Cardiac fibroblast (primary cell): ENCODE data around the gene ZNF384.
A peak's percentile ranks its signal among the peaks of the same experiment; 100 is the strongest.

Experiments
- DNase-seq, 2 donors: peaks; one replicate each; pipeline versions ENCODE4 v3.0.0 to v3.0.0-alpha.2; 2010; ENCODE audit warnings: low read depth in 2 of 2
- H3K4me3 ChIP-seq, 2 donors: replicated peaks in 1 of 2; 1 replicate in 1 of 2; 2 replicates in 1 of 2; pipeline ENCODE4 v1.5.1; 2011; ENCODE audit warnings: low read depth in 2 of 2, low read length in 2 of 2, mild to moderate bottlenecking in 2 of 2, moderate library complexity in 1 of 2
- TF ChIP-seq, protein P1 (sequence below): IDR thresholded peaks from one replicate; pipeline ENCODE4 v1.5.1; 2011; ENCODE audit warnings: low read depth, mild to moderate bottlenecking, low read length, inconsistent platforms

ZNF384 gene

GRCh38 chr12:6666211-6666610 is 23.0 kb downstream of the ZNF384 start:
- H3K4me3 ChIP-seq, result no peak overlapping the region
- TF ChIP-seq, protein P1, sequence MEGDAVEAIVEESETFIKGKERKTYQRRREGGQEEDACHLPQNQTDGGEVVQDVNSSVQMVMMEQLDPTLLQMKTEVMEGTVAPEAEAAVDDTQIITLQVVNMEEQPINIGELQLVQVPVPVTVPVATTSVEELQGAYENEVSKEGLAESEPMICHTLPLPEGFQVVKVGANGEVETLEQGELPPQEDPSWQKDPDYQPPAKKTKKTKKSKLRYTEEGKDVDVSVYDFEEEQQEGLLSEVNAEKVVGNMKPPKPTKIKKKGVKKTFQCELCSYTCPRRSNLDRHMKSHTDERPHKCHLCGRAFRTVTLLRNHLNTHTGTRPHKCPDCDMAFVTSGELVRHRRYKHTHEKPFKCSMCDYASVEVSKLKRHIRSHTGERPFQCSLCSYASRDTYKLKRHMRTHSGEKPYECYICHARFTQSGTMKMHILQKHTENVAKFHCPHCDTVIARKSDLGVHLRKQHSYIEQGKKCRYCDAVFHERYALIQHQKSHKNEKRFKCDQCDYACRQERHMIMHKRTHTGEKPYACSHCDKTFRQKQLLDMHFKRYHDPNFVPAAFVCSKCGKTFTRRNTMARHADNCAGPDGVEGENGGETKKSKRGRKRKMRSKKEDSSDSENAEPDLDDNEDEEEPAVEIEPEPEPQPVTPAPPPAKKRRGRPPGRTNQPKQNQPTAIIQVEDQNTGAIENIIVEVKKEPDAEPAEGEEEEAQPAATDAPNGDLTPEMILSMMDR, result no peak
- DNase-seq, result no peak

DNA sequence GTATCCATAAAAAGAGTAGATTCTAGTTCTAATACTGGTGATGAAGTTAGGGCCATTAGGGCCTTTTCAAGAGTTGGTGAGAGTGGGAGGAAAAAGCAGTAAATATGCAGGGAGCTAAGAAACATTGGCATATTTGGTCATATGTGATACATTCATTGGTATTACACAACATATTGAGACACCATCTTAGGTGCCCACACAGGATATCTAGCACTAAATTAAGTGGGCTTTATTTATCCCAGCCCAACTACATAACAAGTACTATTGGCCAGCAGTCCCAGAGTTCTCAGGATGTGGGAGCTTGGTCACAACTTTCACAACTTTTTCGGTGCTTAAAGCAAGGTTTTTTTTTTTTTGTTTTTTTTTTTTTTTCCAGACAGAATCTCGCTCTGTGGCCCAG is 24.3 kb downstream of the ZNF384 start:
- TF ChIP-seq, protein P1, result no peak
- peak in 1 of 2 donors; percentile 17 for DNase-seq

GRCh38 chr12:6662906-6663742 is 26.1 kb downstream of the ZNF384 start, which contains the start of gene ING4:
TSS of gene ING4 (minus strand) at chr12:6663119. CDS start at chr12:6663101, 18 bp downstream.
- TF ChIP-seq, protein P1, result no peak
- H3K4me3 ChIP-seq, result peak within 1 kb of the TSS; percentile 75 to 85
- DNase-seq, result peak; percentile 100

More for the DNA sequence above, 24.3 kb downstream of the ZNF384 start:
- H3K4me3 ChIP-seq, result no peak overlapping the region

- TF ChIP-seq, protein P1, result no peak
- peak overlapping the region; percentile 75 to 85 for H3K4me3 ChIP-seq
- DNase-seq, result no peak
Measured at GRCh38 chr12:6662602-6662905, 26.6 kb downstream of the ZNF384 start.

DNA sequence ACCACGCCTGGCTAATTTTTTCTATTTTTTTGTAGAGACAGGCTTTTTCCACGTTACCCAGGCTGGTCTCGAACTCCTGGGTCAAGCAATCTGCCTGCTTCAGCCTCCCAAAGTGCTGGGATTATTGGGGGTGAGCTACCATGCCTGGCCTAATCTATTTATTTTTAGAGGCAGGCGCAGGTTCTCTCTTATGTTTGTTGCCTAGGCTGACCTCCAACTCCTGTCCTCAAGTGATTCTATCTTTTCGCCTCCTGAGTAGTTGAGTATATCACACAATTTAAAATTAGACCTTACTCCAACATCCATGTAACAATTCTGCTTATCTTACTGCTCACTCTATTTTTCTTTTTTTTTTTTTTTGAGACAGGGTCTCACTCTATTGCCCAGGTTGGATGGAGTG is 35.2 kb downstream of the ZNF384 start:
- TF ChIP-seq, protein P1, result no peak
- H3K4me3 ChIP-seq, result no peak overlapping the region
- no peak for DNase-seq

DNA sequence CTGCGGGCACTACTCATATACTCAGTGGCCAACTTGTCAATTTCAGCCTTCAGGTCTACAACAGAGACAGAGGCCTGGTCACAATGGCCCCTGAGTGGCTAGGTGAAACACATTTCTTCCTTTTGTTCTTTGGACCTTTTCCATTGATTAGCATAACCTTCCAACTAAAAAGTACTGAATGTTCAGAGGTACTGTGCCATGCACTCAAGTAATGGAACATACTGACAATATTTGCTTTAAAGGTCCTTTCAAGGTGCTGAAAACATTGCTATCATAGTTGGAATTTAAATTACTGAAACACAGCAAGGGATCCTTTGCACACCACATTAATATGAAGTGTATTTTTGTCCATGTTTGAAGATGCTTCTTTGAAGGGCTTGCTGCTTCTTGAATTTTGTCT is 35.8 kb downstream of the ZNF384 start:
- no peak for DNase-seq
- H3K4me3 ChIP-seq, result no peak overlapping the region
- TF ChIP-seq, protein P1, result no peak

GRCh38 chr12:6652391-6652790 is 36.8 kb downstream of the ZNF384 start:
- no peak for DNase-seq
- H3K4me3 ChIP-seq, result no peak overlapping the region
- TF ChIP-seq, protein P1, result no peak
